ENCODE measurements around the gene DPY19L2.
"Not testable (repeated sequence)": the region's sequence is repeated elsewhere in the genome, so short reads cannot be mapped to it uniquely, and the experiment has no call there.

The DPY19L2 gene

DNA sequence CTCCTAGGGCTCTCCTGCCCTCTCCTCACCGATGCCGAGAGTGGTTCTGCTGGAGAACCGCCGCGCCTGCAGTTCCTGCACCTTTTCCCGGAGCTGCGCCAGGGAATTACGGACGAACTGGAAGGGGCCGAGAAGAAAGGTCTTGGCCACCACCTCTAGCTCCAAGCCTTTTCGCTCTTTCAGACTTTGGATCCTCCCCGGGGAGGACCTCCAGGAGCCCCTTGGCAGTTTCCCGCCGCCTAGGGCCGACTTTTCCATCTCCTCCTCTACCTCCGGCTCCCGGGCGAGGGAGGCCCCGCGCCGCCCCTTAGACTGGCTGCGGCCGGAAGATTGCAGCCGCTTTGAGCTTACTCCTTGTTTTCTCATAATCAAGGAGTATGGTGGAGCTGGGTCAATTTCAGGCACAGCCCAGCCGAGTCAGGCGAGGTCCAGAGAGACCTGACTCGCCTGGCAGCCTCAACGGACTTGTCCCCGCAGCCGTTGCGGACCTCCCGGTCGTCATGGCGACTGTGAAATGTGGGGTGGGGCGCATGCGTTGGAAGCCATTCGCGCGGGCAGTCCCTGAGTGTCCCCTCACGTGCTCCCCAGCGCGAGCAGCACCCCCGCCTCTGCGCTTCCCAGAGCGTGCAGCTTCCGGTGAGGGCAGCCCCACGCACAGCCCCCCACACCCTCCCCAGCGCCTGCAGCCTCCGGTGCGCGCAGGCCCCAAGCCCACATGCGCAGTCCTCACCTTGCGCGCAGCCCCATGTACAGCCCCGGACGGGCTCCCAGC lies at the start of gene DPY19L2:
TSS of gene DPY19L2 (minus strand) at position 466 of the 772 bp plus-strand sequence. CDS start at position 366, 100 bp downstream.
- Histone ChIP-seq H3K4me3 (ENCODE audit: severe bottlenecking) (peak within 1 kb of the TSS; percentile 65), H3K9me3 (ENCODE audit: severe bottlenecking) (no peaks in the 10 kb centered on the region), H3K4me1 (ENCODE audit: insufficient read depth, poor library complexity, severe bottlenecking) (no peaks in the 10 kb centered on the region), H3K27ac (ENCODE audit: poor library complexity, severe bottlenecking) (peak within 1 kb of the TSS; percentile 27), H3K36me3 (ENCODE audit: low read depth) (no peaks in the 10 kb centered on the region), H3K27me3 (ENCODE audit: insufficient read depth, poor library complexity, severe bottlenecking) (peaks cover 4% of the 10 kb centered on the region)
- no peak for TF ChIP-seq CTCF (IDR thresholded peaks at IDR 0.05; ENCODE audit: poor library complexity, severe bottlenecking)
- ATAC-seq (ENCODE audit: low read depth) (peak; percentile 79), DNase-seq (ENCODE audit: low spot score) (peak; percentile 60)

DNA sequence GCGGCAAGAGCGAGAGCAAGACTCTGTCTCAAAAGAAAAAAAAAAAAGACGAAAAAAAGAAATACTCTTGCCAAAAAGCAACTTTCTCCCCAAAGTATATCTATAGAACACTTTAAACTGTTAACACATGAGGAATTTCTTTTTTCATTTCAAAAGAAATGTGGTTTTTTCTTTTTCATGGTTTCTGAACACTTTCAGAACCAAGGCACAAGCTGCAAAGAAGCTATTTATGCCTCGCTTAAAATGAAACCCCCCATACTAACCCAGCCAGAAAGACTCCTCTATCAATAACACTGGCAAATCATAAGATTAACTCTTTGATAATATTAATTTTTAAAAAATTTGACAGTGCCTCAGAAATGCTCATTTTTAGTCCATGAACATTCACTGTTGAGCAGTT lies 48.6 kb upstream of the DPY19L2 start:
- not testable (repeated sequence) for H3K27ac ChIP-seq (ENCODE audit: poor library complexity, severe bottlenecking); DNase-seq (ENCODE audit: low spot score); H3K4me1 ChIP-seq (ENCODE audit: insufficient read depth, poor library complexity, severe bottlenecking); H3K36me3 ChIP-seq (ENCODE audit: low read depth); H3K4me3 ChIP-seq (ENCODE audit: severe bottlenecking); H3K9me3 ChIP-seq (ENCODE audit: severe bottlenecking); ATAC-seq (ENCODE audit: low read depth); H3K27me3 ChIP-seq (ENCODE audit: insufficient read depth, poor library complexity, severe bottlenecking)

- H3K36me3 ChIP-seq (ENCODE audit: low read depth); ATAC-seq (ENCODE audit: low read depth); H3K4me1 ChIP-seq (ENCODE audit: insufficient read depth, poor library complexity, severe bottlenecking); H3K9me3 ChIP-seq (ENCODE audit: severe bottlenecking); H3K27ac ChIP-seq (ENCODE audit: poor library complexity, severe bottlenecking); H3K27me3 ChIP-seq (ENCODE audit: insufficient read depth, poor library complexity, severe bottlenecking); H3K4me3 ChIP-seq (ENCODE audit: severe bottlenecking); DNase-seq (ENCODE audit: low spot score): not testable (repeated sequence)
Measured at GRCh38 chr12:63715107-63715625, 46.9 kb upstream of the DPY19L2 start.

- DNase-seq (ENCODE audit: low spot score); H3K9me3 ChIP-seq (ENCODE audit: severe bottlenecking); ATAC-seq (ENCODE audit: low read depth); H3K4me1 ChIP-seq (ENCODE audit: insufficient read depth, poor library complexity, severe bottlenecking); H3K27me3 ChIP-seq (ENCODE audit: insufficient read depth, poor library complexity, severe bottlenecking); H3K4me3 ChIP-seq (ENCODE audit: severe bottlenecking); H3K27ac ChIP-seq (ENCODE audit: poor library complexity, severe bottlenecking); H3K36me3 ChIP-seq (ENCODE audit: low read depth): not testable (repeated sequence)
Measured at GRCh38 chr12:63714409-63714808, 46.1 kb upstream of the DPY19L2 start.

- H3K9me3 ChIP-seq (ENCODE audit: severe bottlenecking); H3K4me1 ChIP-seq (ENCODE audit: insufficient read depth, poor library complexity, severe bottlenecking); DNase-seq (ENCODE audit: low spot score); H3K27ac ChIP-seq (ENCODE audit: poor library complexity, severe bottlenecking); H3K4me3 ChIP-seq (ENCODE audit: severe bottlenecking); ATAC-seq (ENCODE audit: low read depth); H3K27me3 ChIP-seq (ENCODE audit: insufficient read depth, poor library complexity, severe bottlenecking); H3K36me3 ChIP-seq (ENCODE audit: low read depth): not testable (repeated sequence)
Measured at GRCh38 chr12:63713681-63714075, 45.4 kb upstream of the DPY19L2 start.

GRCh38 chr12:63712979-63713680 lies 44.8 kb upstream of the DPY19L2 start:
- not testable (repeated sequence) for ATAC-seq (ENCODE audit: low read depth); H3K9me3 ChIP-seq (ENCODE audit: severe bottlenecking); H3K4me3 ChIP-seq (ENCODE audit: severe bottlenecking); H3K36me3 ChIP-seq (ENCODE audit: low read depth); H3K4me1 ChIP-seq (ENCODE audit: insufficient read depth, poor library complexity, severe bottlenecking); H3K27ac ChIP-seq (ENCODE audit: poor library complexity, severe bottlenecking); DNase-seq (ENCODE audit: low spot score); H3K27me3 ChIP-seq (ENCODE audit: insufficient read depth, poor library complexity, severe bottlenecking)

DNA sequence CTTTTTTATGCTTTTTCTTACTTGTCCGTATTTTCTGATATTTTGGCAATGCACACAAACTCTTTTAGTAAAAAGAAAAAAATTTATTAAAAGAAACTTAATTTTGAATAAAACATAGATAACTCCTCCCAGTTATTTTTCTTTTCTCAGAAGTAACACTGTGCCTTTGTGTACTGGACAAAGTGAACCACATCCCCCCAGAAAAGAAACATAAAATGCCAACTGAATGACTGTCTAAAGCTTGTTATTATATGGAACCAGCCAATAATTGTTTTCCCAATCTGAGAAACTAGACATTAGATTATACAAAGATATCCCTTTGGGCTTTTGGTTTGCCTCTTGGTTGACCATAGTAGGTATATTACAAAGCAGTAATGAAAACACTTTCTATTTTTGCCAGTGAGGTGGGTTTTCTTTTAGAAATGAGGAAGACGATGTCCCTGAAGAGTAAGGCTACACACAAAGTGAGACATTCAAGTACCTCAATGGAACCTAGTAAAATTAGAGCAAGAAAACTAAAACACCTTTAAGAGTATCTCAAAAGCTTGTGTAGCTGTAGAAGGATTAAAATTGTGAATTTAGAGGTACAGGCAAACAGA lies 44.2 kb upstream of the DPY19L2 start:
- not testable (repeated sequence) for H3K27me3 ChIP-seq (ENCODE audit: insufficient read depth, poor library complexity, severe bottlenecking); ATAC-seq (ENCODE audit: low read depth); H3K27ac ChIP-seq (ENCODE audit: poor library complexity, severe bottlenecking); H3K4me1 ChIP-seq (ENCODE audit: insufficient read depth, poor library complexity, severe bottlenecking); H3K4me3 ChIP-seq (ENCODE audit: severe bottlenecking); DNase-seq (ENCODE audit: low spot score); H3K36me3 ChIP-seq (ENCODE audit: low read depth); H3K9me3 ChIP-seq (ENCODE audit: severe bottlenecking)

DNA sequence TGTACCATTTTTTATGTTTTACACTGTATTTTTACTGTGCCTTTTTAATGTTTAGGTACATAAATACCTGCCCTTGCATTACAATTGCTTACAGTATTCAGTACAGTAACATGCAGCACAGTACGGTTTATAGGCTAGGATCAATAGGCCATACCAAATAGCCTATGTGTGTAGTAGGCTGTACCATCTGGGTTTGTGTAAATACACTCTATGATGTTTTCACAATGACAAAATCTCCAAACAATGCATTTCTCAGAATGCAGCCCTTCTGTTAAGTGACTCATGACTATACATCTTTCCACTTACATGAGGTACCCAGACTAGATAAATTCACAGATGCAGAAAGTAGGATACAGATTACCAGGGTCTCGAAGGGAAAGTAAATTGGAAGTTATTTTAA lies 43.0 kb upstream of the DPY19L2 start:
- not testable (repeated sequence) for H3K4me1 ChIP-seq (ENCODE audit: insufficient read depth, poor library complexity, severe bottlenecking); H3K27ac ChIP-seq (ENCODE audit: poor library complexity, severe bottlenecking); H3K4me3 ChIP-seq (ENCODE audit: severe bottlenecking); H3K36me3 ChIP-seq (ENCODE audit: low read depth); H3K27me3 ChIP-seq (ENCODE audit: insufficient read depth, poor library complexity, severe bottlenecking); DNase-seq (ENCODE audit: low spot score); H3K9me3 ChIP-seq (ENCODE audit: severe bottlenecking)
- peak; percentile 63 for ATAC-seq (ENCODE audit: low read depth)
